Mucosa of rectum (tissue), 2 donors: Measurements from ENCODE around the gene SAMD13.
A peak's percentile ranks its signal among the peaks of the same experiment; 100 is the strongest.

Experiments used
- H3K27ac ChIP-seq, 2 donors: one replicate each; pipeline ENCODE4 v1.7.0; 2013; ENCODE audit warnings: inconsistent platforms in 2 of 2, low read depth in 2 of 2, low read length in 2 of 2
- H3K27me3 ChIP-seq, 2 donors: one replicate each; pipeline ENCODE4 v1.7.0; 2013; ENCODE audit warnings: low read length in 2 of 2; ENCODE audit not compliant: control insufficient read depth in 2 of 2, insufficient read depth in 2 of 2
- H3K36me3 ChIP-seq, 2 donors: one replicate each; pipeline ENCODE4 v1.7.0; 2013; ENCODE audit warnings: low read length in 2 of 2; ENCODE audit not compliant: control insufficient read depth in 2 of 2, insufficient read depth in 2 of 2
- H3K4me1 ChIP-seq, 2 donors: one replicate each; pipeline ENCODE4 v1.7.0; 2013; ENCODE audit warnings: low read length in 2 of 2, mild to moderate bottlenecking in 1 of 2; ENCODE audit not compliant: control insufficient read depth in 2 of 2, insufficient read depth in 2 of 2
- H3K4me3 ChIP-seq, 2 donors: one replicate each; pipeline ENCODE4 v1.7.0; 2013; ENCODE audit warnings: low read length in 2 of 2
- H3K9ac ChIP-seq, 2 donors: one replicate each; pipeline ENCODE4 v1.7.0; 2013; ENCODE audit warnings: low read length in 2 of 2, low read depth in 1 of 2, mild to moderate bottlenecking in 1 of 2
- H3K9me3 ChIP-seq, 2 donors: one replicate each; pipeline ENCODE4 v1.7.0; 2013; ENCODE audit warnings: low read length in 2 of 2; ENCODE audit not compliant: control insufficient read depth in 2 of 2
- donor health status: healthy.
- donor health status: Normal muscosa, but diverticular disease.

The SAMD13 gene

GRCh38 chr1:84265867-84266266 is 35.6 kb upstream of the SAMD13 start:
- Histone ChIP-seq H3K27ac (peak overlapping the region; percentile 65 to 80), H3K4me1 (peaks cover 29 to 59% of the 10 kb centered on the region in 2 donors), H3K4me3 (no peak overlapping the region), H3K9me3 (no peaks in the 10 kb centered on the region), H3K36me3 (no peaks in the 10 kb centered on the region), H3K27me3 (no peaks in the 10 kb centered on the region), H3K9ac (no peak overlapping the region)

GRCh38 chr1:84266748-84267147 is 34.8 kb upstream of the SAMD13 start:
- no peak overlapping the region for H3K9ac ChIP-seq
- H3K4me3 ChIP-seq: peak overlapping the region; percentile 4 to 23
- H3K27me3 ChIP-seq: no peaks in the 10 kb centered on the region
- peak overlapping the region; percentile 65 to 80 for H3K27ac ChIP-seq
- peaks cover 35 to 64% of the 10 kb centered on the region in 2 donors for H3K4me1 ChIP-seq
- no peaks in the 10 kb centered on the region for H3K36me3 ChIP-seq
- H3K9me3 ChIP-seq: no peaks in the 10 kb centered on the region

GRCh38 chr1:84267476-84267875 is 34.0 kb upstream of the SAMD13 start:
- Histone ChIP-seq H3K27me3 (no peaks in the 10 kb centered on the region), H3K36me3 (no peaks in the 10 kb centered on the region), H3K4me1 (peaks cover 38 to 67% of the 10 kb centered on the region in 2 donors), H3K9ac (no peak overlapping the region), H3K4me3 (no peak overlapping the region), H3K9me3 (no peaks in the 10 kb centered on the region), H3K27ac (peak overlapping the region; percentile 65 to 80)

GRCh38 chr1:84268346-84268745 is 33.2 kb upstream of the SAMD13 start:
- Histone ChIP-seq H3K4me3 (no peak overlapping the region), H3K27ac (peak overlapping the region; percentile 65 to 80), H3K27me3 (no peaks in the 10 kb centered on the region), H3K9me3 (no peaks in the 10 kb centered on the region), H3K36me3 (no peaks in the 10 kb centered on the region), H3K9ac (peak overlapping the region in 1 of 2 donors; percentile 11), H3K4me1 (peaks cover 38 to 67% of the 10 kb centered on the region in 2 donors)

GRCh38 chr1:84269306-84269705 is 32.2 kb upstream of the SAMD13 start:
- Histone ChIP-seq H3K9me3 (no peaks in the 10 kb centered on the region), H3K36me3 (no peaks in the 10 kb centered on the region), H3K27me3 (no peaks in the 10 kb centered on the region), H3K9ac (peak overlapping the region in 1 of 2 donors; percentile 42), H3K27ac (peak overlapping the region; percentile 92 to 97), H3K4me3 (peak overlapping the region in 1 of 2 donors; percentile 2), H3K4me1 (peaks cover 38 to 70% of the 10 kb centered on the region in 2 donors)

GRCh38 chr1:84271441-84272151 is 29.9 kb upstream of the SAMD13 start:
- H3K27ac ChIP-seq: peak overlapping the region; percentile 94 to 97

GRCh38 chr1:84272401-84272800 is 29.1 kb upstream of the SAMD13 start:
- H3K9me3 ChIP-seq: no peaks in the 10 kb centered on the region
- peak overlapping the region; percentile 94 to 97 for H3K27ac ChIP-seq
- H3K9ac ChIP-seq: peak overlapping the region; percentile 54 to 67

More at GRCh38 chr1:84271441-84272151, 29.9 kb upstream of the SAMD13 start:
- Histone ChIP-seq H3K27me3 (no peaks in the 10 kb centered on the region), H3K4me3 (peak overlapping the region; percentile 6 to 46), H3K36me3 (no peaks in the 10 kb centered on the region), H3K9ac (peak overlapping the region; percentile 60 to 67), H3K4me1 (peaks cover 34 to 52% of the 10 kb centered on the region in 2 donors), H3K9me3 (no peaks in the 10 kb centered on the region)

GRCh38 chr1:84277343-84278059 is 24.0 kb upstream of the SAMD13 start:
- no peaks in the 10 kb centered on the region for H3K27me3 ChIP-seq
- no peaks in the 10 kb centered on the region for H3K36me3 ChIP-seq
- H3K4me1 ChIP-seq: peaks cover 0 to 3% of the 10 kb centered on the region in 2 donors
- no peaks in the 10 kb centered on the region for H3K9me3 ChIP-seq
- no peak overlapping the region for H3K27ac ChIP-seq
- no peak overlapping the region for H3K4me3 ChIP-seq
- H3K9ac ChIP-seq: no peak overlapping the region

More at GRCh38 chr1:84272401-84272800, 29.1 kb upstream of the SAMD13 start:
- Histone ChIP-seq H3K36me3 (no peaks in the 10 kb centered on the region), H3K4me3 (peak overlapping the region in 1 of 2 donors; percentile 46), H3K4me1 (peaks cover 27 to 44% of the 10 kb centered on the region in 2 donors), H3K27me3 (no peaks in the 10 kb centered on the region)

GRCh38 chr1:84278905-84279304 is 22.6 kb upstream of the SAMD13 start:
- Histone ChIP-seq H3K27ac (peak overlapping the region; percentile 27 to 32), H3K9me3 (no peaks in the 10 kb centered on the region), H3K9ac (no peak overlapping the region), H3K4me1 (peaks cover 0 to 2% of the 10 kb centered on the region in 2 donors), H3K4me3 (peak overlapping the region in 1 of 2 donors; percentile 42), H3K36me3 (no peaks in the 10 kb centered on the region), H3K27me3 (no peaks in the 10 kb centered on the region)

- no peaks in the 10 kb centered on the region for H3K9me3 ChIP-seq
- no peak overlapping the region for H3K4me3 ChIP-seq
- H3K36me3 ChIP-seq: no peaks in the 10 kb centered on the region
- H3K9ac ChIP-seq: no peak overlapping the region
- H3K27me3 ChIP-seq: no peaks in the 10 kb centered on the region
- no peak overlapping the region for H3K27ac ChIP-seq
- H3K4me1 ChIP-seq: no peaks in the 10 kb centered on the region
These were observed 20.6 kb upstream of the SAMD13 start for GRCh38 chr1:84280912-84281311.
